Activated CD4-positive, alpha-beta memory T cell treated with anti-CD3 and anti-CD28 coated beads, Interleukin-2, amount 10 ng/mL, durations not matched to agents 7 days and 5 days (primary cell): ENCODE measurements around the gene ZNF687. TPM values are rescaled to one million over a fixed set of nuclear protein-coding genes. Genes with fewer than 3 reads are reported as not detected.

ENCODE experiments used
- CTCF ChIA-PET: fragments of 350-600 bp; sonication (Branson Sonifier 250); formaldehyde crosslinking; loops from one replicate; lab custom pipeline; 2021; ENCODE audit warnings: antibody characterized with exemption, inconsistent platforms; lab: Charles Lee
- POLR2A ChIA-PET: fragments of 350-600 bp; sonication (Branson Sonifier 250); formaldehyde crosslinking; loops from one replicate; lab custom pipeline; 2021; ENCODE audit warnings: antibody characterized with exemption; lab: Charles Lee
- DNase-seq: peaks from one replicate; pipeline ENCODE4 v3.0.0-alpha.2; 2020
- H3K27ac Mint-ChIP-seq: one replicate; pipeline ENCODE4 v1.8.0; 2021; ENCODE audit warnings: mild to moderate bottlenecking, mixed read lengths
- H3K27me3 Mint-ChIP-seq: one replicate; pipeline ENCODE4 v1.8.0; 2021; ENCODE audit warnings: mixed read lengths
- H3K36me3 Mint-ChIP-seq: one replicate; pipeline ENCODE4 v1.8.0; 2021; ENCODE audit warnings: low read depth, mixed read lengths
- H3K4me1 Mint-ChIP-seq: one replicate; pipeline ENCODE4 v1.8.0; 2021; ENCODE audit warnings: mixed read lengths
- H3K4me3 Mint-ChIP-seq: one replicate; pipeline ENCODE4 v1.8.0; 2021; ENCODE audit warnings: mild to moderate bottlenecking, mixed read lengths
- H3K9me3 Mint-ChIP-seq: one replicate; pipeline ENCODE4 v1.8.0; 2021; ENCODE audit warnings: mixed read lengths
- total RNA-seq, 2 experiments: library from RNA; stranded (reverse); gene quantifications; one replicate each; pipeline ENCODE4 v1.2.3, GENCODE V29; 2021

ZNF687 gene
- total RNA-seq, 2 experiments from 2014 or later: 31.4 to 32.6 TPM

- CTCF ChIA-PET: interaction anchor here (1.5 to 5.2 kb wide), 4 partner anchors 9 to 31 kb away, joined by 5 to 46 read pairs (median 24); no protein-coding TSS in a partner anchor
- POLR2A ChIA-PET: interaction anchor here (0.6 to 8.1 kb wide), 6 partner anchors 9 to 120 kb away, joined by 4 to 71 read pairs (median 10); partner anchors contain the start of genes PI4KB, VPS72 and ZNF687
- no peak overlapping the region for H3K4me3 Mint-ChIP-seq
- H3K4me1 Mint-ChIP-seq: peaks cover 23% of the 10 kb centered on the region
- H3K36me3 Mint-ChIP-seq: peaks cover 72% of the 10 kb centered on the region
- DNase-seq: no peak
- H3K27me3 Mint-ChIP-seq: no peaks in the 10 kb centered on the region
- H3K9me3 Mint-ChIP-seq: no peaks in the 10 kb centered on the region
- H3K27ac Mint-ChIP-seq: no peak overlapping the region
Observed at GRCh38 chr1:151309811-151310323, 27.8 kb downstream of the ZNF687 start.

GRCh38 chr1:151311011-151311410 is 28.9 kb downstream of the ZNF687 start:
- H3K36me3 Mint-ChIP-seq: peaks cover 71% of the 10 kb centered on the region
- H3K4me3 Mint-ChIP-seq: no peak overlapping the region
- no peaks in the 10 kb centered on the region for H3K27me3 Mint-ChIP-seq
- H3K4me1 Mint-ChIP-seq: peaks cover 23% of the 10 kb centered on the region
- no peaks in the 10 kb centered on the region for H3K9me3 Mint-ChIP-seq
- POLR2A ChIA-PET: interaction anchor here (0.8 to 8.1 kb wide), 11 partner anchors 10 to 121 kb away, joined by 3 to 71 read pairs (median 5); partner anchors contain the start of genes PI4KB, VPS72 and ZNF687
- CTCF ChIA-PET: interaction anchor here (1.0 to 5.2 kb wide), 8 partner anchors 10 to 116 kb away, joined by 3 to 46 read pairs (median 8); partner anchors contain the start of gene PI4KB
- H3K27ac Mint-ChIP-seq: peak overlapping the region; percentile 86
- no peak for DNase-seq

GRCh38 chr1:151311589-151312331 is 29.7 kb downstream of the ZNF687 start:
- Mint-ChIP-seq H3K4me1 (peaks cover 23% of the 10 kb centered on the region), H3K9me3 (no peaks in the 10 kb centered on the region), H3K27ac (peak overlapping the region; percentile 86), H3K4me3 (no peak overlapping the region), H3K27me3 (no peaks in the 10 kb centered on the region), H3K36me3 (peaks cover 70% of the 10 kb centered on the region)
- ChIA-PET CTCF (interaction anchor here (0.6 to 5.2 kb wide), 8 partner anchors 9 to 210 kb away, joined by 3 to 46 read pairs (median 8); partner anchors contain the start of gene PI4KB), POLR2A (interaction anchor here (0.8 to 8.1 kb wide), 13 partner anchors 11 to 96 kb away, joined by 3 to 71 read pairs (median 4); partner anchors contain the start of genes PI4KB and ZNF687)
- peak; percentile 80 for DNase-seq

GRCh38 chr1:151312411-151312810 is 30.3 kb downstream of the ZNF687 start:
- Mint-ChIP-seq H3K9me3 (no peaks in the 10 kb centered on the region), H3K27ac (peak overlapping the region; percentile 86), H3K36me3 (peaks cover 66% of the 10 kb centered on the region), H3K27me3 (no peaks in the 10 kb centered on the region), H3K4me1 (peaks cover 23% of the 10 kb centered on the region), H3K4me3 (no peak overlapping the region)
- ChIA-PET POLR2A (interaction anchor here (2.3 to 8.1 kb wide), 6 partner anchors 11 to 31 kb away, joined by 5 to 71 read pairs (median 15); partner anchors contain the start of genes PI4KB and ZNF687), CTCF (interaction anchor here (3.8 to 5.2 kb wide), 3 partner anchors 11 to 28 kb away, joined by 25 to 46 read pairs (median 37); partner anchors contain the start of gene PI4KB)
- DNase-seq: no peak

- DNase-seq: no peak
- no peaks in the 10 kb centered on the region for H3K27me3 Mint-ChIP-seq
- H3K27ac Mint-ChIP-seq: peak overlapping the region; percentile 86
- H3K36me3 Mint-ChIP-seq: peaks cover 65% of the 10 kb centered on the region
- H3K9me3 Mint-ChIP-seq: no peaks in the 10 kb centered on the region
- ChIA-PET CTCF (interaction anchor here (3.8 to 5.2 kb wide), 3 partner anchors 12 to 28 kb away, joined by 25 to 46 read pairs (median 37); partner anchors contain the start of gene PI4KB), POLR2A (interaction anchor here (2.3 to 8.1 kb wide), 5 partner anchors 12 to 31 kb away, joined by 5 to 71 read pairs (median 18); partner anchors contain the start of genes PI4KB and ZNF687)
- H3K4me1 Mint-ChIP-seq: peaks cover 23% of the 10 kb centered on the region
- no peak overlapping the region for H3K4me3 Mint-ChIP-seq
Observed at GRCh38 chr1:151312826-151313225, 30.7 kb downstream of the ZNF687 start.

- H3K36me3 Mint-ChIP-seq: peaks cover 60% of the 10 kb centered on the region
- CTCF ChIA-PET: interaction anchor here (3.8 to 5.2 kb wide), 3 partner anchors 12 to 27 kb away, joined by 25 to 46 read pairs (median 37); partner anchors contain the start of gene PI4KB
- H3K4me3 Mint-ChIP-seq: no peak overlapping the region
- POLR2A ChIA-PET: interaction anchor here (3.8 to 8.1 kb wide), 3 partner anchors 12 to 20 kb away, joined by 18 to 71 read pairs (median 18); partner anchors contain the start of gene PI4KB
- no peak overlapping the region for H3K27ac Mint-ChIP-seq
- no peaks in the 10 kb centered on the region for H3K27me3 Mint-ChIP-seq
- peaks cover 23% of the 10 kb centered on the region for H3K4me1 Mint-ChIP-seq
- H3K9me3 Mint-ChIP-seq: no peaks in the 10 kb centered on the region
- no peak for DNase-seq
Observed at GRCh38 chr1:151313501-151313900, 31.4 kb downstream of the ZNF687 start.

GRCh38 chr1:151314137-151314875 is 32.2 kb downstream of the ZNF687 start:
- Mint-ChIP-seq H3K36me3 (peaks cover 61% of the 10 kb centered on the region), H3K27ac (peak overlapping the region; percentile 24), H3K9me3 (no peaks in the 10 kb centered on the region), H3K4me1 (peaks cover 23% of the 10 kb centered on the region), H3K27me3 (no peaks in the 10 kb centered on the region), H3K4me3 (no peak overlapping the region)
- ChIA-PET CTCF (interaction anchor here (3.8 to 5.2 kb wide), 3 partner anchors 11 to 26 kb away, joined by 25 to 46 read pairs (median 37); partner anchors contain the start of gene PI4KB), POLR2A (interaction anchor here (3.8 to 8.1 kb wide), 2 partner anchors 12 to 21 kb away, joined by 18 to 71 read pairs; partner anchors contain the start of gene PI4KB)
- no peak for DNase-seq

GRCh38 chr1:151315565-151316235 is 33.6 kb downstream of the ZNF687 start:
- Mint-ChIP-seq H3K36me3 (peaks cover 67% of the 10 kb centered on the region), H3K9me3 (no peaks in the 10 kb centered on the region), H3K4me3 (no peak overlapping the region), H3K27ac (no peak overlapping the region), H3K27me3 (no peaks in the 10 kb centered on the region), H3K4me1 (peaks cover 26% of the 10 kb centered on the region)
- ChIA-PET POLR2A (interaction anchor here (8.1 kb wide), 1 partner anchor 10 kb away, joined by 71 read pairs; the partner anchor contains the start of gene PI4KB), CTCF (interaction anchor here (0.9 to 3.0 kb wide), 2 partner anchors 15 to 25 kb away, joined by 6 to 11 read pairs; no protein-coding TSS in a partner anchor)
- no peak for DNase-seq

- H3K9me3 Mint-ChIP-seq: no peaks in the 10 kb centered on the region
- peaks cover 54% of the 10 kb centered on the region for H3K36me3 Mint-ChIP-seq
- ChIA-PET POLR2A (no interaction called here), CTCF (no interaction called here)
- no peak overlapping the region for H3K4me3 Mint-ChIP-seq
- no peak overlapping the region for H3K27ac Mint-ChIP-seq
- DNase-seq: no peak
- peaks cover 8% of the 10 kb centered on the region for H3K4me1 Mint-ChIP-seq
- H3K27me3 Mint-ChIP-seq: no peaks in the 10 kb centered on the region
Observed at GRCh38 chr1:151318975-151319374, 36.9 kb downstream of the ZNF687 start.

- ChIA-PET CTCF (interaction anchor here (5.9 to 8.7 kb wide), 2 partner anchors 12 to 15 kb away, joined by 25 to 81 read pairs; no protein-coding TSS in a partner anchor), POLR2A (interaction anchor here (1.3 to 5.1 kb wide), 4 partner anchors 10 to 43 kb away, joined by 5 to 71 read pairs (median 8); partner anchors contain the start of genes RFX5 and ZNF687)
- Mint-ChIP-seq H3K27me3 (no peaks in the 10 kb centered on the region), H3K4me1 (peaks cover 41% of the 10 kb centered on the region), H3K4me3 (no peak overlapping the region), H3K36me3 (peaks cover 37% of the 10 kb centered on the region), H3K27ac (no peak overlapping the region), H3K9me3 (no peaks in the 10 kb centered on the region)
- no peak for DNase-seq
Observed at GRCh38 chr1:151324390-151324930, 42.4 kb downstream of the ZNF687 start.

- no peak for DNase-seq
- no peaks in the 10 kb centered on the region for H3K27me3 Mint-ChIP-seq
- no peak overlapping the region for H3K4me3 Mint-ChIP-seq
- no peak overlapping the region for H3K27ac Mint-ChIP-seq
- H3K9me3 Mint-ChIP-seq: no peaks in the 10 kb centered on the region
- H3K4me1 Mint-ChIP-seq: peaks cover 41% of the 10 kb centered on the region
- CTCF ChIA-PET: interaction anchor here (3.0 to 8.7 kb wide), 3 partner anchors 13 to 24 kb away, joined by 16 to 81 read pairs (median 25); no protein-coding TSS in a partner anchor
- peaks cover 33% of the 10 kb centered on the region for H3K36me3 Mint-ChIP-seq
- POLR2A ChIA-PET: interaction anchor here (0.8 to 5.1 kb wide), 7 partner anchors 11 to 86 kb away, joined by 3 to 71 read pairs (median 5); partner anchors contain the start of genes PSMB4, RFX5 and ZNF687
Observed at GRCh38 chr1:151325231-151325630, 43.1 kb downstream of the ZNF687 start.
